HG02840 (cell line): Measurements from ENCODE around the gene SLC5A10.
A peak's percentile ranks its signal among the peaks of the same experiment; 100 is the strongest.
"Not testable (repeated sequence)": the region's sequence is repeated elsewhere in the genome, so short reads cannot be mapped to it uniquely, and the experiment has no call there.

Experiments used
- ATAC-seq: cut with Tn5 transposase; IDR thresholded peaks from one replicate; pipeline ENCODE4 v1.9.1; 2021; ENCODE audit warnings: mild to moderate bottlenecking, moderate library complexity, moderate number of reproducible peaks; ENCODE audit not compliant: unreplicated experiment, low FRiP score

The SLC5A10 gene

DNA sequence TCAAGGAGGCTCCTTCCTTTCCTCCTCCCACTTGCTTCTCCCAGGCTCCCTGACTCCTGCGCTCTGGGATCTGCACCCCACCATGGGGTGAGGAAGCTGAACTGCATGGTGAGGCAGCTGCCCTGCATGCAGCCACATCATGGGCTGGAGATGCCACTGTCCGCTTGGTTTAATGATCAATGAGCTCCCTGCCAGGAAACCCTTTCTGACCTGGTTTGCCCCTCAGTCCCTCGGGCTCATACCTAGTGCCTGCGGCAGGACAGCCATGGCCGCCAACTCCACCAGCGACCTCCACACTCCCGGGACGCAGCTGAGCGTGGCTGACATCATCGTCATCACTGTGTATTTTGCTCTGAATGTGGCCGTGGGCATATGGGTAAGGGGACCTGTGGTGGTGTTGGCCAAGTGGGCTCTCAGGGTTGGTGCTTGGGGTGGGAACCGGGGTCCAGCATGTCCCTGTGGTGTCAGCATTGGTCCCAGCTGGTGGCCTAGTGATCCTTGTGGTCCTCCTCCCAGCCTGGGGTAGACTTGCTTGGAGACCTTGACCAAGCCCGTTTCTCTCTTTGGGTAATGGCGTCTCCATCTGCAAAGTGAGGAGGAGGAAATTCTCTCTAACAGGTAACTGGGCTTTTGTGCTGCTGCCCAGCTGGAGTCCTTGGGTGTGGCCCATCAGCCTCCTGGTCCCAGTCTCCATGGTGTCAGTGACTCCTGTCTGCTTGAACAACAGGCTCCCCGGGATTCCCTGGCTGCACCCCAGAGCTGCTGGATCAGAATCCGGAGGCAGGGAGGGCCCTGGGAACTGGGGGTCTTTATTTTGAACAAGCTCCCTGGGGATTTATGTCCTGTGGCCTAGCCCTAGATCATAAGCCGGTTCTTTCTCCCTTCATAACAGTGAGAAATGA is at the start of gene SLC5A10:
Gene SLC5A10 (plus strand): TSS at position 225 of the 902 bp plus-strand sequence. CDS start 41 bp downstream, at position 266.
- ATAC-seq, result no peak

DNA sequence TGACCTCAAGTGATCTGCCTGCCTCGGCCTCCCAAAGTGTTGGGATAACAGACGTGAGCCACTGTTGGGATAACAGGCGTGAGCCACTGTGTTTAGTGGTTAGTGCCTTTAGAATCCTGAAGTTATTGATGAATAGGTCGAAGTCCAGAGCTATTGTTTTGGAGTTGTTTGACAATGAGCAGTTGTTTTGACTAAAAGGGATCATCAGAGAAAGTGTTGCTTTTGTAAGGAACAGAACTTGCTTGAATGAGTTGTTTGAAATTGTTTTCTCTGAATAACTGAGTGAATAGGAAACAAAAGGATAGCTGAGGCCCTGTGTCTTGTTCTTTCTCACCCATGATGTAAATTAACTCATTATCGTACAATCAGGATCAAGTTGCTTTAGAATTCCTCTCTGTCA is 47.5 kb upstream of the SLC5A10 start:
- no peak for ATAC-seq

DNA sequence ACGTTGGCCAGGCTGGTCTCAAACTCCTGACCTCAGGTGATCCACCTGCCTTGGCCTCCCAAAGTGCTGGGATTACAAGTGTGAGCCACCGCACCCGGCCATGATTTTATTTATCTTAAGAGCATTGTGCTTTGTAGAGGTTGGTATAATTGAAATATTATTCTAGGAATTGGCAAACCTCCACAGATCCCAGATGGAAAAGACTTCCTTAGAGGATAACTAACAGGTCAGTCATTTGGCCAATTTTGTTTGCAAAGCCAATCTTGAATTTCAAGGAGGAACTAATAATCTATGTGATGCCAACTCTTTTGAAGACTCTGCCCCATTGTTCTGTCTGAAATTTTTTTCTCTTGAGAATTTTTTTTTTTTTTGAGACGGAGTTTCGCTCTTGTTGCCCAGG is 46.7 kb upstream of the SLC5A10 start:
- no peak for ATAC-seq

DNA sequence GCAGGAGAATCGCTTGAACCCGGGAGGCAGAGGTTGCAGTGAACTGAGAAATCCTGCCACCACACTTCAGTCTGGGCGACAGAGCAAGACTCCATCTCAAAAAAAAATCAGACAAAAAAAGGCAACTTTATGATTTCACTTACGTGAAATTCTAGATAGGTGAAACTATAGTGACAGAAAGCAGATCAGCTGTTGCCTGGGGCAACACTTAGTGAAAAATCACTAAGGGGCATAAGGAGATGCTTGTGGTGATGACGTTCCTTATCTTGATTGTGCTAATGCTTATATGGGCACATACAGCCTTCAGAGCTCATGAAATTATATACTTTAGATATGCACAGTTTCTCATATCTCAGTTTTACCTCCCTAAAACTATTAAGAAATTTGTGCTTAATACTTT is 41.6 kb upstream of the SLC5A10 start:
- ATAC-seq, result no peak

DNA sequence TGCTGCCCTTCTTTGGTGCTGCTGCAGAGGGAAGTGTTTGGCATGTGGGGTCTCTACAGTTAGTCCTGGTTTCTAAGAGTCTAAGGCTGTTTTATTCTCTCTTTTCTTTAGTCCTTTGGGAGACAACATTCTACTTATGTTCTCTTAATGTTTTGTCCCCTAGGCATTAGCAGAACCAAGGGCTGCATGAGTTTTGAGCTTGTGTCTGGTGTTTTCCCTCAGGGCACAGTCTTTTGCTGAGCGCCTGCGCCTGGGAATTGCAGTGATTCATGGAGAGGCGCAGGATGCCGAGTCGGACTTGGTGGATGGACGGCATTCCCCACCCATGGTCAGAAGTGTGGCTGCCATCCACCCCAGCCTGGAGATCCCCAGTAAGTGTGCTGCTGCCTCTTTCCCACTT is 41.1 kb upstream of the SLC5A10 start:
- no peak for ATAC-seq

DNA sequence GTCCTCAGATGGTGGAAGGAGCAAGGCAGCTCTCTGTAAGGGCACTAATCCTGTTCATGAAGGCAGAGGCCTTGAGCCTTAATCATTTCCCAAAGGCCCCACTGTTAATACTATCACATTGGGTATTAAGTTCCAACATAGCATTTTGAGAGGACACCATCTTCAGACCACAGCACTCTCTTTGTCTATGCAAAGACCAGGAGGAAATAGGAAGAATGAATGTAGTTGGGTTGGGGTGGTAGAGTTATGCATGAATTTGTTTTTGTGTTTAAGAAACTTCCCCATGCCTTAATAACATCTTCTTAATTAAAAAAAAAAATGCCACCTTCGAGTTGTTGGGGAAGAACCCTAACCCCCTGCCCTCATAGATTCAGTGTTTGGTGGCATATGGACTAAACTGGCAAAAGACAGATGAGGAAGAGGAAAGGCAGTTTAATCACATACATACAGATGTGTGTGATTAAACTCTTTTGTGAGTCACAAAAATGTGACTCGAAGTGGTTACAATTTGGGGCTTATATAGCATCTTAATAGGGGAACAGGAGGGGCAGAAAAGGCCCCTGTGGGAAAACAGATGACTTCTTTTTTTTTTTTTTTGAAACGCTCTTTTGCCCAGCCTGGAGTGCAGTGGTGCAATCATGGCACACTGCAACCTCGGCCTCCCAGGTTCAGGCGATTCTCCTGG is 35.0 kb upstream of the SLC5A10 start:
- no peak for ATAC-seq

DNA sequence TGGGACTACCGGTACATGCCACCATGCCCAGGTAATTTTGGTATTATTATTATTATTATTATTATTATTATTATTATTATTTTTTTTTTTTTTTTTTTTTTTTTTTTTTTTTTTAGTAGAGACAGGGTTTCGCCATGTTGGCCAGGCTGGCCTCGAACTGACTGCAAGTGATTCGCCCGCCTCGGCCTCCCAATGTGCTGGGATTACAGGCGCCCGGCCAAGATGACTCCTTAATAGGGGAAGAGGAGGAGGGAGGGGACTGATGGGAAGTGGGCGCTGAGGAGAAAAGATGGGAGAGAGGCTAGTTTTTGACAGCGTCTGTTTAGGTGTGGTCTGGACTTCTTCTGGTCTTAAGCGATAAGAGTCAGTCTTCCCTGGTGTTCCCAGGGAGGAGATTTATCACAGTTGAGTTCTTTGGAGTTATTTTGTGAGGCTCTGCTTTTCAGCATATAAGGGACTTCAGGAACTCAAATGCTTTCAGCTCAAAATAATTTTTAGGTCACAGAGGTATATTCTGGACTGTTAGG is 34.4 kb upstream of the SLC5A10 start:
- no peak for ATAC-seq

DNA sequence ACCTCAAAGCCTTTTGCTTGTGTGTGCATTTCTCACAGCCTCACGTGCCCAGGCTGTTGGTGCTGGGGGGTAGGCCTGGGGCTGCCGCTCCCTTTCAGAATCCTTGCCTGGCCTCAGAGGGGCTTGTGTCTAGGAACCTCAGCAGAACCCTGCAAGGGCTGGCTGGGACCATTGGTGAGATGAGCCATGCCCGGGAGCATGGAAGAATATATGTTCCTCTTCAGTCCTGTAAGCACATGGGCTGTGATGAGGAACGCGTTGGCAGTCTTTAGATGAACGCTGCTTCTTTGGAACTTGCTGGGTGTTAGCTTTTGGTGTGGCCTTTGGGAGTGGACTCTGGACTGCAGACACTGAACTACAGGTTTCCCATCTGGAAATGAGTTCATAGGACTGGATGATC is 32.0 kb upstream of the SLC5A10 start:
- ATAC-seq, result no peak

DNA sequence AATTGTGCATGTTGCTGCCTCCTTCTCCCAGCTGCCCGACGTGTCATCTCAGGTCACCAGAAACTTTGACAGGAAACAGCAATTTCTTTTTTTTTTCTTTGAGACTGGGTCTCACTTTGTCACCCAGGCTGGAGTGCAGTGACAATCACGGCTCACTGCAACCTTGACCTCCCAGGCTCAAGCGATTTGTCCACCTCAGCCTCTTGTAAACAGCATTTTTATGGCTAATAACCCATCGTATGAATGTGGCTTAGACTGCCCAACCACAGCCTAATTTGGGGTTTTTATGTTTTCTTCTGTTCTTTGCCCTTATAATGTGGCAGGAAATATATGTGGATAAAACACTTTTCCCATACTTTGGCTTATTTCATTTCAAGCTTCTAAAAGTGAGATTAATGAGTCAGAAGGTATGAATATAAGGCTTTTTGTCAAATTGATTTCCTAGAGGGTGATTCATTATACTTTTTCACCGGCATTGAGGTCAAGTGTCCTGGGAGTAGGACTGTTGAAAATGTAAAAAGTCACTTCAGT is 31.0 kb upstream of the SLC5A10 start:
- no peak for ATAC-seq

DNA sequence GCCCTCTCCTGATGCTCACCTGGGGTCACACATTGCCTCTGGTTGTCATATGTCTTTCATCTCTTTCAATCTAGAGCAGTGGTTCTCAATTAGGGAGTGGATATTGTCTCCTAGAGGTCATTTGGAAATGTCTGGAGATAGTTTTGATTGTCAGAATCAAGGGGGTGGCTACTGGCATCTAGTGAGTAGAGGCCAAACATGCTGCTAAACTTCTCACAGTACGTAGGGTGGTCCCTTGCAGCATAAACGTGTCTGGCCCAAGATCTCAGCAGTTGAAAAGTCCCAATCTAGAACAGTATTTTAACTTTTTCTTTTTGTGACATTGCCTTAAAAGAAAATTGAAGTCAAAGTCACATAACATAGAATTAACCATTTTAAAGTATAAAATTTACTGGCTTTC is 30.5 kb upstream of the SLC5A10 start:
- ATAC-seq, result no peak

DNA sequence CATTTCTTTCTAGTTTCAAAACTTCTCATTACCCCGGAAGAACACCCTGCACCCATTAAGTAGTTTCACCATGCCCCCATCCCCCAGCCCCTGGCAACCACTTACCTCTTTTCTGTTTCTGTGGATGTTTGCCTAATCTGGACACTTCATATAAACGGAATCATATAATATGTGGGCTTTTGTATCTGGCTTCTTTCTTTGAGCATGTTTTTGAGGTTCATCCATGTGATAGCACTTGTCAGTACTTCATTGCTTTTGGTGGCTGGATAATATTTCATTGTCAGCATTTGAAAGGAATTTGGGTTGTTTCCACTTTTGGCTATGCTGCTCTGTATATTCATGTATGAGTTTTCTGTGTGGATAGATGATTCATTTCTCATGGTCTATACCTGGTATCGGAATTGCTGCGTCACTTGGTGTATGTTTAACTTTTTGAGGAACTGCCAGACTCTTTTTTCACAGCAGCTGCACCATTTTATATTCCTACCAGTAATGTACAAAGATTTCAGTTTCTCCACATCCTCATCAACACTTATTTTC is 30.0 kb upstream of the SLC5A10 start:
- ATAC-seq, result peak; percentile 66

DNA sequence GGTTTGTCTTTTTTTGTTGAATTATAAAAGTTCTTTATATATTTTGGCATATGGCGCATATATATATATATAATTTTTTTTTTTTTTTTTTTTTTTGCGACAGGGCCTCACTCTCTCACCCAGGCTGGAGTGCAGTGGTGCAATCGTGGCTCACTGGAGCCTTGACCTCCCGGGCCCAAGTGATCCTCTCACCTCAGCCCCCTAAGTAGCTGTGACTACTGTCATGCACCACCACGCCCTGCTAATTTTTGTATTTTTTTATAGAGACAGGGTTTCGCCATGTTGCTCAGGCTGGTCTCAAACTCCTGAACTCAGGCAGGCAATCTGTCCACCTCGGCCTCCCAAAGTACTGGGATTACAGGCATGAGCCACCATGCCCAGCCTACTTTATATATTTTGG is 29.4 kb upstream of the SLC5A10 start:
- not testable (repeated sequence) for ATAC-seq

DNA sequence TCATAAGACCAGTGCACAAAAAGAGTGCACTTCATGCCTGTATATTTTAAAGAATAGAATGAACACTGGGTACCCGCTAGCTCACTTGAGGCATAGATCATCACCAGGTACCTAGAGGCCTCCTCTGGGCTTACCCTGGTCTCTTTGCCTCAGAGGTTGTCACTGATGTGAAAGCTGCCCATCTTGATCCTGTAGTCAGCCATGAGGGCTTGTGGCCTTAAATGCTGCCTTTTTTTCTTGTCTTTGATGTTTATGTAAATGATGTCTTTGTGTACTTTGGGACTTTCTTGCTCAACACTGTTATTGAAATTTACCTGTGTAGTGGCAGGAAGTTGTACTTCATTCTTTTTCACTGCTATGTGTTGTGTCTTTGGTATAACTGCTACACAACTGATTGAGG is 26.8 kb upstream of the SLC5A10 start:
- no peak for ATAC-seq

DNA sequence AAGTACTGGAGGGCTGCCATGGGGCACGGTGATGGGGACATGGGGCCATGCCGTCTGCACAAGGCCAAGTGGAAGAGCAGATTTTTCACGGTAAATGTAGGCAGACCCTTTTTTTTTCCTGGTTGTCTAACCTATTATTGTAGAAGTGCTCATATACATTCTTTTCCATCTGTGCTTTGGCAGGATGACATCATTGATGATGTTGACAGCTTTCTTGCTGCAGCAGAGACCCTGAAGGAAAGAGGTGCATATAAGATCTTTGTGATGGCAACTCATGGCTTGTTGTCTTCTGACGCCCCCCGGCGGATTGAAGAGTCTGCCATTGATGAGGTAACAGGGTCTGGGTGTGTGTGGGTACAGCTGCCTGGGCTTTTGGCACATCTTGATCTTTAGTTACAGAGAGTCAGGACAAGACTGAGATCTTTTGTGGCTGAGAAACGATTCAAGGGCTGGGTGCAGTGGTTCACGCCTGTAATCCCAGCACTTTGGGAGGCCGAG is 23.3 kb upstream of the SLC5A10 start:
- ATAC-seq, result no peak

DNA sequence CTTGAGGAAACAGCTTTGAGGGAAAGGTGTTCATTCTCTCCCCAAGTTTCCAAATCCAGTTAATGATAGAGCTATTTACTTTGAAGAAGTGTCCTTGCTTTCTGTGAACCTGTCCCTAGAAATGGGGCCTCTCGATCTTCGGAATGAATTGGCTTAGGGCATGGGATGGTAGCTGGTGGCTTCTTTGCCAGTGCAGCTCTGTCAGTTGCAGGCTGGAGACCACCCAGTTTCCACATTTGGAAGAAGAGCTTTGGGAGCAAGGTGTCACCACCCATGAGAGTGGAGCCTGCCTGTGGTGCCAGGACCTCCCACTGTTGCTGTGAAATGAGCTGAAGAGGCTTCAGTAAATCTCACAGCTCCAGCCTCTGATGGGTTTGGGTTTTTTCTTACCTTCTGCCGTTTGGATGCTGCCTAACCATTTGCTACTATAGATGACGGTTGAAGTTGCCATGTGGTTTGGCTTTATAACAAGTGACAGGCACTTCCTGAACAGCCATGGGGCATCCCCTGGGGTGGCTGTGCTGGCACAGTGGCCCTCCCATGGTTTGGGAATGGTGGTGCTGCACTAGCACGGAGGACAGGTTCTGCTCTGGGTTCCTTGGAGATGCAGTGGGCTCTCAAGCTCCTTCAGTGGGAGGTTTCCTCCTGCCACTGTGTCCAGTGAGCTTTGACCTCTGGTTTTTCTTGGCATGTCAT is 19.5 kb upstream of the SLC5A10 start:
- no peak for ATAC-seq

DNA sequence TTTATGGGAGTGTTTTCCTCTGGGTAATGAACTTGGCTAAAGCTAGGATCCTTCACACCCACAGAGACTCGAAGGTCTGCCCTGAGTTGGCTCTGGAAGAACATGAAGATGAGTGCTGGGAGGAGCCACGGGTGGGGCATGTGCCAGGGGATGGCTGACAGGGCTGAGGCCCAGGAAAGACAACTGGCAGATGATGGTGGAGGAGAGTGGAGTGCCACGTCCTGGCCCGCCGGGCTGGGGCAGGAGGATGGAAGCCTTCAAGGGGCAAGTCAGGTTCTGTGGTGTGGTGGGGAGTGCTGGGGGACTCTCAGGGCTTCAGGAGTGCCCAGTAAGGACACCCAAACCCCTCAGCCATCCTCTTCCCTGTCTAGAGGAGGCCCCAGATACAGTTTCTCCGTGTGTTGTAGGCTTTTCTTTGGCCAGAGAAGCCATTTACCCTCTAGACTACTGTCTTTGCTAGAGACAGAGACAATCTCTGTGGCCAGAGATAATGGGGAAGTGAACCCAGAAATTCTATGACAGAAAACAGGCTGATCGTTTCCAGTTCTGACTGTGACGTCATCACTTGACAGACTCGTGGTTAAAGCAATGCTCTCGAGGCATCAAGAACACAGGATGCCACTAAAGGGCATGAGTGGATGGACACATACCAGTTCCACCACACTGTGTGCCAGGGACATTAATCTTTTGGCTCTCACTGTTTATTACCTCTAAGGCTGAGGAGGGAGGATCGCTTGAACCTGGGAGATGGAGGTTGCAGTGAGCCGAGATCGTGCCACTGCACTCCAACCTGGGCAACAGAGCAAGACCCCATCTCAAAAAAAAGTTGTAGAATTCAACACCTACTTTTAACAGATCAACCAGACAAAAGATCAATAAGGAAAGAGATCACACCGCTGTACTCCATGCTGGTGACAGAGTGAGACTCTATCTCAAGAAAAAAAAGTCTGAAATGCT is 18.6 kb upstream of the SLC5A10 start:
- ATAC-seq, result no peak

DNA sequence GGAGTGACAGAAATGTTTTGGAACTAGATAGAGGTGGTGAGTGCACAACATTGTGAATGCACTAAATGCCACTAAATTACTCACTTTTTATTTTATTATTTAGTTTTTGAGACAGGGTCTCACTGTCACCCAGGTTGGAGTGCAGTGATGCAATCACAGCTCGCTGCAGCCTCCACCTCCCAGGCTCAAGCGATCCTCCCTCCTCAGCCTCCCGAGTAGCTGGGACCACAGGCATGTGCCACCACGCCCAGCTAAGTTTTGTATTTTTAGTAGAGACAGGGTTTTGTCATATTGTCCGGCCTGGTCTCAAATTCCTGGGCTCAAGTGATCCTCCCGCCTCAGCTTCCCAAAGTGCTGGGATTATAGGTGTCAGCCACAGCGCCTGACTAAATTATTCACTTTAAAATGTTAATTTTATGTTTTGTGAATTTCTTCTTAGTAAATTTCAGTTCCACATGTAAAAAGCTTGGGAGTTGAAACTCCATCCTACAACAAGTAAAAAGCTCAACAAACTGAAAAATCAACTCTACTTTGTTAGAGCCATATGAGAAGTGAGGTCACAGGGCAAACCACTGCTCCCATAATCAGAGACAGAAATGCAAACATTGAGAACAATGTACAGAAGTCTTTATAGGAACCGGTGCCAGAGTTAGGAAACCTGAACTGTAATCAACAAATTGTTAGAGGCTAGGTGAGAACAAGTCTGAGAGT is 13.8 kb upstream of the SLC5A10 start:
- ATAC-seq, result no peak

DNA sequence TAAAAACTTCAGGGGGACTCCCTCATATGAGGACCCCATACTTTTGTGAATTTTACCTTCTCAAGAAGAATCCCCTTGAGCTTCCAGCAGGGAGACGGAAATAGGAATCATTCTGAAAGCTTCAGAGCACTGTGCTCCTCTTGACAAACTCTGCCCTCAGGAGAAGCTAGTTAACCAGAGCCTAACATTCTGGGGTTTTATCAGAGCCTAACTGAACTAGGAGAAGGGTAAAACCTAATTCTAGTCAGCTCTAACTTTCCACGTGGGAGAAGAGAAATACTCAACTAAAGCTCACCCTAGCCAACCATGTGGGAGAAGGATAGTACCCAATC is 13.3 kb upstream of the SLC5A10 start:
- no peak for ATAC-seq

DNA sequence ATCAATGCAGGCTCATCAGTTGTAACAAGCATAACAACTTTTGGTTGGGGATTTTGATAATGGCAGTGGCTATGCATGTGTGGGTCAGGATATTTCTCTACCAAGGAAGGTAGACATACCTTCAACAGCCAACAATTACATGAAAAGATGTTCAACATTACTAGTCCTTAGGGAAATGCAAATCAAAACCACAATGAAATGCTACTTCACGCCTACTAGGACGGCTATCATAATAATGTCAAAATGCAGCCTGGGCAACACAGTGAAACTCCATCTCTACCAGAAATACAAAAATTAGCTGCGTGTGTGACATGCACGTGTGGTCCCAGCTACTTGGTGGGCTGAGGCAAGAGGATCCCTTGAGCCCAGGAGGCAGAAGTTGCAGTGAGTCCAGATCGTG is 7.3 kb upstream of the SLC5A10 start:
- ATAC-seq, result no peak
